GM12878 (cell line): ENCODE measurements around the gene ATF3. TPM values are rescaled to one million over a fixed set of nuclear protein-coding genes. Genes with fewer than 3 reads are reported as not detected.

ENCODE experiments used
- ATAC-seq: fragments of 200-7000 bp; cut with Tn5 transposase; 3 replicates; pipeline ENCODE4 v1.9.1; 2020; ENCODE audit warnings: mild to moderate bottlenecking, moderate library complexity
- BruUV-seq: library from RNA; stranded (reverse); fragments of 400-500 nt; replicated peaks from 2 replicates; lab custom pipeline; 2021; lab: Mats Ljungman, UMichigan
- CTCF ChIA-PET: fragments of 300-600 bp; sonication (Branson Sonifier 250); formaldehyde crosslinking; extraction: SDS; loops from one replicate; lab custom pipeline; 2021; ENCODE audit warnings: inconsistent platforms; lab: Yijun Ruan, JAX
- POLR2A ChIA-PET: fragments of 350-600 bp; formaldehyde crosslinking; extraction: SDS; loops from one replicate; lab custom pipeline; 2021; ENCODE audit warnings: inconsistent platforms; lab: Charles Lee
- RAD21 ChIA-PET: fragments of 300-600 bp; sonication (Branson Sonifier 250); formaldehyde crosslinking; loops from one replicate; lab custom pipeline; 2023; ENCODE audit warnings: antibody characterized with exemption; ENCODE audit not compliant: unreplicated experiment; lab: Charles Lee
- SMC1A ChIA-PET: fragments of 300-600 bp; sonication (Branson Sonifier 250); formaldehyde crosslinking; loops from one replicate; lab custom pipeline; 2023; ENCODE audit not compliant: unreplicated experiment, uncharacterized antibody; lab: Charles Lee
- DNase-seq: peaks from one replicate; pipeline ENCODE4 v3.0.0-alpha.2; 2011; ENCODE audit warnings: low read depth, low spot score
- FAIRE-seq: peaks from 3 replicates; lab custom pipeline; 2011; peaks lifted over from hg19 to GRCh38; lab: Jason Lieb, UNC
- H2AFZ ChIP-seq: 2 replicates; pipeline ENCODE4 v1.6.0; 2011; ENCODE audit warnings: low read depth, low read length, control low read depth; ENCODE audit not compliant: control insufficient read depth
- H3K27ac ChIP-seq: 2 replicates; pipeline ENCODE4 v1.5.1; 2011; ENCODE audit warnings: control low read depth; ENCODE audit not compliant: control insufficient read depth, insufficient read depth
- H3K27me3 ChIP-seq, 2 experiments: replicated peaks in 1 of 2; 2 replicates each; pipeline versions ENCODE4 v1.6.0 to v1.6.1; 2011; ENCODE audit warnings: low read length in 1 of 2; ENCODE audit not compliant: control insufficient read depth in 2 of 2, insufficient read depth in 2 of 2
- H3K36me3 ChIP-seq, 2 experiments: 2 replicates each; pipeline ENCODE4 v1.5.1; 2011; ENCODE audit warnings: low read length in 1 of 2; ENCODE audit not compliant: control insufficient read depth in 2 of 2, insufficient read depth in 2 of 2
- H3K4me1 ChIP-seq: 2 replicates; pipeline ENCODE4 v1.6.1; 2011; ENCODE audit warnings: mild to moderate bottlenecking, low read length, moderate library complexity, mixed read lengths; ENCODE audit not compliant: control insufficient read depth, insufficient read depth
- H3K4me2 ChIP-seq: 2 replicates; pipeline ENCODE4 v1.6.0; 2011; ENCODE audit warnings: control low read depth; ENCODE audit not compliant: control insufficient read depth, insufficient read depth
- H3K4me3 ChIP-seq: fragments of 200-600 bp; sonication (generic); 2 replicates; pipeline ENCODE4 v1.5.1; 2016
- H3K79me2 ChIP-seq: 2 replicates; pipeline ENCODE4 v1.6.0; 2011; ENCODE audit warnings: low read length; ENCODE audit not compliant: control insufficient read depth, insufficient read depth
- H3K9ac ChIP-seq: 2 replicates; pipeline ENCODE4 v1.8.0; 2011; ENCODE audit warnings: low read length, control low read depth, mixed read lengths; ENCODE audit not compliant: control insufficient read depth, insufficient read depth
- H3K9me3 ChIP-seq: replicated peaks from 3 replicates; pipeline ENCODE4 v1.5.1; 2011; ENCODE audit warnings: mild to moderate bottlenecking, low read length; ENCODE audit not compliant: control insufficient read depth, insufficient read depth
- H4K20me1 ChIP-seq: 2 replicates; pipeline ENCODE4 v1.6.0; 2011; ENCODE audit not compliant: control insufficient read depth, insufficient read depth
- GATAD2B ChIP-seq: fragments of 450-650 bp; conservative IDR thresholded peaks from 2 replicates; pipeline ENCODE4 v1.6.1; 2017; ENCODE audit warnings: low read depth, mild to moderate bottlenecking, moderate library complexity
- MAX ChIP-seq: IDR thresholded peaks from 2 replicates; pipeline ENCODE4 v1.6.1; 2012; ENCODE audit warnings: low read depth, low read length, improper control_type of control experiment
- MEF2B ChIP-seq: fragments of 450-650 bp; IDR thresholded peaks from 2 replicates; pipeline ENCODE4 v1.6.1; 2018; ENCODE audit warnings: mild to moderate bottlenecking, moderate library complexity; ENCODE audit not compliant: partially characterized antibody, poor library complexity, severe bottlenecking
- NR2F1 ChIP-seq: fragments of 450-650 bp; conservative IDR thresholded peaks from 2 replicates; pipeline ENCODE4 v1.6.1; 2017; ENCODE audit warnings: mild to moderate bottlenecking
- NRF1 ChIP-seq: conservative IDR thresholded peaks from 2 replicates; pipeline ENCODE4 v1.6.1; 2011; ENCODE audit warnings: mild to moderate bottlenecking, low read depth, low read length, improper control_type of control experiment
- POLR2A ChIP-seq: IDR thresholded peaks from 2 replicates; pipeline ENCODE4 v1.6.1; 2011; ENCODE audit warnings: low read depth, mild to moderate bottlenecking, low read length
- RFX5 ChIP-seq: IDR thresholded peaks from 2 replicates; pipeline ENCODE4 v1.6.1; 2011; ENCODE audit warnings: low read depth, low read length, improper control_type of control experiment
- RUNX3 ChIP-seq: IDR thresholded peaks from 2 replicates; pipeline ENCODE4 v1.6.1; 2012; ENCODE audit warnings: low read length, inconsistent platforms
- SREBF2 ChIP-seq: IDR thresholded peaks from 2 replicates; pipeline ENCODE4 v1.6.1; 2012; ENCODE audit warnings: mild to moderate bottlenecking, low read length
- TARDBP ChIP-seq: IDR thresholded peaks from 2 replicates; pipeline ENCODE4 v1.6.1; 2016; ENCODE audit warnings: borderline replicate concordance
- ZBTB11 ChIP-seq: fragments of 450-650 bp; formaldehyde crosslinking; IDR thresholded peaks from 2 replicates; pipeline ENCODE4 v1.5.0; 2022; ENCODE audit warnings: mild to moderate bottlenecking, missing genetic modification characterization
- WGBS: methylation state at CpG from one replicate; pipeline ENCODE4 v1.1.6; 2016; ENCODE audit warnings: low lambda C conversion rate; ENCODE audit not compliant: insufficient replicate concordance, insufficient coverage; ENCODE audit errors: missing lambda C conversion rate; 5-methylcytosine and 5-hydroxymethylcytosine counted together
- in situ Hi-C: fragments of 300-500 bp; cut with MboI; formaldehyde crosslinking; loops from 9 replicates; pipeline ENCODE4 v1.14.3; 2018; ENCODE audit warnings: mixed read lengths
- intact Hi-C: fragments of 100-400 bp; cut with micrococcal nuclease; formaldehyde crosslinking; loops from one replicate; pipeline ENCODE4 v1.14.2; 2022; ENCODE audit not compliant: unreplicated experiment
- polyA plus RNA-seq, 11 experiments: library from polyadenylated mRNA; depleted of rRNA in 4 of 11; unstranded in 6 of 11; stranded (reverse) in 5 of 11; fragments of >200 nt; fragmentation: Nextera tagmentation in 4 of 11; fragmentation: Illumina TruSeq in 1 of 11; extraction: Ambion mirVana in 4 of 11; extraction: Trizol in 1 of 11; gene quantifications; 1 replicate in 1 of 11; 2 replicates in 10 of 11; pipeline versions ENCODE4 v1.2.1 to v1.2.3, GENCODE V29; 2011 to 2016; ENCODE audit warnings: inconsistent platforms in 2 of 11, missing spikeins in 2 of 11, low read depth in 1 of 11
- total RNA-seq, 4 experiments: library from RNA; depleted of rRNA in 3 of 4; stranded (reverse); fragments of >200 nt in 3 of 4; fragmentation: Illumina TruSeq in 1 of 4; extraction: Trizol in 1 of 4; gene quantifications; 2 replicates each; pipeline versions ENCODE4 v1.2.1 to v1.2.3, GENCODE V29; 2013 to 2021
- TF ChIP-seq, protein P1 (sequence below): fragments of 450-650 bp; IDR thresholded peaks from 2 replicates; pipeline ENCODE4 v1.6.1; 2016; ENCODE audit warnings: mild to moderate bottlenecking

The ATF3 gene
- total and polyA plus RNA-seq, 10 of the 15 experiments (the other 5 are each of a cell fraction or from before 2014, with no cell fraction given), result 3.0 to 13.9 (median 8.3) TPM

- TF ChIP-seq ZBTB11 (no peak), MAX (no peak; the same call in 1 of the 2 replicates), NRF1 (no peak), POLR2A (0 out of 2 replicates have a peak, but pooled peaks have one; percentile 32)
Measured at GRCh38 chr1:212606395-212607205, 2.0 kb upstream of the ATF3 start (continued).

- under 1% methylated on average over 34 of the region's 34 CpGs for WGBS
- peak overlapping the region; percentile 73 for H2AFZ ChIP-seq
- ChIA-PET CTCF (interaction anchor here (0.6 to 4.2 kb wide), 7 partner anchors 10 to 472 kb away, joined by 3 to 38 read pairs (median 5); no protein-coding TSS in a partner anchor), POLR2A (interaction anchor here (0.6 to 3.2 kb wide), 10 partner anchors 8 to 924 kb away, joined by 3 to 48 read pairs (median 4); no protein-coding TSS in a partner anchor), SMC1A (interaction anchor here (0.6 to 4.0 kb wide), 7 partner anchors 10 to 138 kb away, joined by 3 to 29 read pairs (median 4); no protein-coding TSS in a partner anchor), RAD21 (interaction anchor here (0.9 to 3.0 kb wide), 13 partner anchors 10 to 323 kb away, joined by 3 to 30 read pairs (median 6); no protein-coding TSS in a partner anchor)
- H3K27me3 ChIP-seq, result peaks cover 0 to 6% of the 10 kb centered on the region in 2 experiments; a peak in 1 of 4 replicates
- H3K4me2 ChIP-seq, result peak overlapping the region; percentile 99
- H3K9ac ChIP-seq, result peak overlapping the region; percentile 87
- no peaks in the 10 kb centered on the region for H3K36me3 ChIP-seq
- peak overlapping the region; percentile 87 for H3K4me3 ChIP-seq
- BruUV-seq, result no TSS peak
- peaks cover 39% of the 10 kb centered on the region for H3K79me2 ChIP-seq
- H3K4me1 ChIP-seq, result peaks cover 14% of the 10 kb centered on the region
- intact Hi-C loops, result loop anchor here (2.0 to 10.0 kb wide), 2 partner anchors 93 to 257 kb away; no protein-coding TSS in a partner anchor
- no peaks in the 10 kb centered on the region for H4K20me1 ChIP-seq
- FAIRE-seq (peak; percentile 13), DNase-seq (no peak), ATAC-seq (peak; percentile 32)
- H3K9me3 ChIP-seq, result no peaks in the 10 kb centered on the region
- H3K27ac ChIP-seq, result peak overlapping the region; percentile 50
- in situ Hi-C loops, result no loop called here
- TF ChIP-seq RFX5 (no peak), TARDBP (no peak), GATAD2B (peak; percentile 30), RUNX3 (peak; percentile 68), NR2F1 (peak; percentile 67; the same call in 1 of the 2 replicates), MEF2B (peak; percentile 38), SREBF2 (no peak)
- TF ChIP-seq, protein P1, sequence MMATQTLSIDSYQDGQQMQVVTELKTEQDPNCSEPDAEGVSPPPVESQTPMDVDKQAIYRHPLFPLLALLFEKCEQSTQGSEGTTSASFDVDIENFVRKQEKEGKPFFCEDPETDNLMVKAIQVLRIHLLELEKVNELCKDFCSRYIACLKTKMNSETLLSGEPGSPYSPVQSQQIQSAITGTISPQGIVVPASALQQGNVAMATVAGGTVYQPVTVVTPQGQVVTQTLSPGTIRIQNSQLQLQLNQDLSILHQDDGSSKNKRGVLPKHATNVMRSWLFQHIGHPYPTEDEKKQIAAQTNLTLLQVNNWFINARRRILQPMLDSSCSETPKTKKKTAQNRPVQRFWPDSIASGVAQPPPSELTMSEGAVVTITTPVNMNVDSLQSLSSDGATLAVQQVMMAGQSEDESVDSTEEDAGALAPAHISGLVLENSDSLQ, result no peak
Measured at GRCh38 chr1:212607206-212607912, 1.2 kb upstream of the ATF3 start.
